Esophagus muscularis mucosa (tissue), 4 donors: Measurements from ENCODE around the gene FGF12. TPM values are rescaled to one million over a fixed set of nuclear protein-coding genes. Genes with fewer than 3 reads are reported as not detected.

Source experiments
- DNase-seq: peaks from one replicate; pipeline ENCODE4 v3.0.0-alpha.2; 2017; ENCODE audit errors: extremely low spot score
- H3K27ac ChIP-seq, 4 donors: fragments of 200-600 bp; sonication (generic); replicated peaks in 1 of 4; 1 replicate in 3 of 4; 2 replicates in 1 of 4; pipeline ENCODE4 v1.5.1; 2016 to 2019; ENCODE audit warnings: mild to moderate bottlenecking in 1 of 4
- H3K27me3 ChIP-seq, 4 donors: fragments of 200-600 bp; sonication (generic); one replicate each; pipeline versions ENCODE4 v1.5.1 to v1.6.0; 2016 to 2019
- H3K36me3 ChIP-seq, 4 donors: fragments of 200-600 bp; sonication (generic); one replicate each; pipeline ENCODE4 v1.5.1; 2016 to 2019
- H3K4me1 ChIP-seq, 4 donors: fragments of 200-600 bp; sonication (generic); one replicate each; pipeline ENCODE4 v1.5.1; 2016 to 2019
- H3K4me3 ChIP-seq, 4 donors: fragments of 200-600 bp; sonication (generic); 1 replicate in 2 of 4; 2 replicates in 2 of 4; pipeline ENCODE4 v1.5.1; 2016 to 2019; ENCODE audit warnings: mild to moderate bottlenecking in 4 of 4, moderate library complexity in 1 of 4
- H3K9me3 ChIP-seq, 4 donors: fragments of 200-600 bp; sonication (generic); 1 replicate in 3 of 4; 2 replicates in 1 of 4; pipeline ENCODE4 v1.5.1; 2016 to 2019
- EP300 ChIP-seq: sonication (generic); formaldehyde crosslinking; IDR thresholded peaks from one replicate; pipeline ENCODE4 v1.6.1; 2017; ENCODE audit warnings: antibody characterized with exemption
- POLR2A ChIP-seq: fragments of 450-650 bp; IDR thresholded peaks from one replicate; pipeline ENCODE4 v1.6.1; 2017; ENCODE audit warnings: antibody characterized with exemption, moderate library complexity, mild to moderate bottlenecking, low read depth
- POLR2AphosphoS5 ChIP-seq, 2 donors: sonication (generic); formaldehyde crosslinking; IDR thresholded peaks; one replicate each; pipeline ENCODE4 v1.6.1; 2017; ENCODE audit warnings: antibody characterized with exemption in 2 of 2
- WGBS: methylation state at CpG from one replicate; pipeline ENCODE4 v1.1.5; 2018; 5-methylcytosine and 5-hydroxymethylcytosine counted together
- intact Hi-C: fragments of 100-400 bp; cut with DNase I; formaldehyde crosslinking; loops from one replicate; pipeline ENCODE4 v1.15.1; 2023
- total RNA-seq, 4 donors: library from RNA; depleted of rRNA; stranded (reverse); fragments of >200 nt; gene quantifications; one replicate each; pipeline versions ENCODE4 v1.1.0 to v1.2.1, GENCODE V29; 2016
- TF ChIP-seq, protein P1 (sequence below), 3 experiments: fragments of 200-600 bp in 2 of 3; fragments of 450-650 bp in 1 of 3; sonication (generic) in 2 of 3; IDR thresholded peaks; one replicate each; pipeline ENCODE4 v1.5.1; 2017 to 2019; ENCODE audit warnings: antibody characterized with exemption in 3 of 3, mild to moderate bottlenecking in 2 of 3, moderate library complexity in 1 of 3

FGF12 gene
- total RNA-seq, 4 donors from 2014 or later, result 4.6 to 19.5 (median 10.2) TPM

DNA sequence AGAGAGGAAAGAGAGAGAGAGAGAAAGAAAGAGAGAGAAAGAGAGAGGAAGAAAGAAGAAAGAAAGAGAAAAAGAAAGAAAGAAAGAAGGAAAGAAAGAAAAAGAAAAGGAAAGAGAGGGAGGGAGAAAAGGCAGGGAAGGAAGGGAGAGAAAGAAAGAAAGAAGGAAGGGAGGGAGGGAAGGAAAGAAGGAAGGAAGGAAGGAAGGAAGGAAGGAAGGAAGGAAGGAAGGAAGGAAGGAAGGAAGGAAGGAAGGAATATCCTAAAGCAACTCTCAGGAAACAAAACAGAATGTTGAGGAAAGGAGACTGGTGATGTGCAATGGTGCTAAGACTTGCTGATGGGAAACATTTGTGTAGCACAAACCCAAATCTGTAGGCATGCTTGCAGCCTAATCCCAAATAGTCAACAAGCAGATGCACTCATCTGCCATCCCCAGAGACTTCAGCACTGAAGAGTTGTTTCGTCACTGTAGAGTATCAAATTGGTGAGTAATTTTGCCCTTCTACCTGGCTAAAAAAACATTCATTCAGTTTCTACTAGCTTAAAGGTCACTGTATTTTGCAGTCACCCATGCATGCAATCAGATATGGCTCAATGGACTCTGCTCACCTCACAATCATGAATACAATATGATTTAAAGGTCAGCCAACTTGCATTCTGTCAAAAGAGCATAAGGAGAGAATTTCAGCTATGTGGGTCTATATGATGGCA lies 480.3 kb downstream of the FGF12 start:
- Histone ChIP-seq H3K27me3 (no peaks in the 10 kb centered on the region), H3K27ac (no peak overlapping the region)
- intact Hi-C loops, result no loop called here

DNA sequence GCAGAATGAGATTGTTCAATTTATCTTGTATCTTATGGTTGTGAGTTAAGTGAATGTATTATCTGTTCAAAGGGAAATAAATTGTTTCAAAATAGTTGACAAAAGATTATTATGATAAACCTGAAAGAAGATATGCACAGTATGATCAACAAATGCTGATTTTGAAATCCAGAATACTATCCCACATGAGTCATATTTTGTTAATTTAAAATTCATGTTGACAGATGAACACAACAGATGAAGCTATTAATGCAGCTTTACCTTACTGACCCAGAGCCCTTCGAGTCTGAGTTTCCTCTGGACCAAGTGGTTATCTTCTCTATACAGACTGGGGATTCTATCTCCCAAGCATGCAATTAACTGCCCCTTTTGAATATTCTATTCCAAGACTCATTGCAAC lies 482.8 kb downstream of the FGF12 start:
- Histone ChIP-seq H3K4me3 (no peak overlapping the region), H3K27ac (no peak overlapping the region), H3K9me3 (no peaks in the 10 kb centered on the region), H3K4me1 (peaks cover 0 to 6% (median 0%) of the 10 kb centered on the region in 4 donors), H3K27me3 (no peaks in the 10 kb centered on the region), H3K36me3 (no peaks in the 10 kb centered on the region)
- no peak for DNase-seq
- WGBS, result 41% methylated on average over 1 of the region's 1 CpG
- intact Hi-C loops, result no loop called here
- no peak for TF ChIP-seq POLR2A
- no peak for TF ChIP-seq POLR2AphosphoS5 (IDR thresholded peaks at IDR 0.05)
- no peak for TF ChIP-seq EP300
- TF ChIP-seq, protein P1, sequence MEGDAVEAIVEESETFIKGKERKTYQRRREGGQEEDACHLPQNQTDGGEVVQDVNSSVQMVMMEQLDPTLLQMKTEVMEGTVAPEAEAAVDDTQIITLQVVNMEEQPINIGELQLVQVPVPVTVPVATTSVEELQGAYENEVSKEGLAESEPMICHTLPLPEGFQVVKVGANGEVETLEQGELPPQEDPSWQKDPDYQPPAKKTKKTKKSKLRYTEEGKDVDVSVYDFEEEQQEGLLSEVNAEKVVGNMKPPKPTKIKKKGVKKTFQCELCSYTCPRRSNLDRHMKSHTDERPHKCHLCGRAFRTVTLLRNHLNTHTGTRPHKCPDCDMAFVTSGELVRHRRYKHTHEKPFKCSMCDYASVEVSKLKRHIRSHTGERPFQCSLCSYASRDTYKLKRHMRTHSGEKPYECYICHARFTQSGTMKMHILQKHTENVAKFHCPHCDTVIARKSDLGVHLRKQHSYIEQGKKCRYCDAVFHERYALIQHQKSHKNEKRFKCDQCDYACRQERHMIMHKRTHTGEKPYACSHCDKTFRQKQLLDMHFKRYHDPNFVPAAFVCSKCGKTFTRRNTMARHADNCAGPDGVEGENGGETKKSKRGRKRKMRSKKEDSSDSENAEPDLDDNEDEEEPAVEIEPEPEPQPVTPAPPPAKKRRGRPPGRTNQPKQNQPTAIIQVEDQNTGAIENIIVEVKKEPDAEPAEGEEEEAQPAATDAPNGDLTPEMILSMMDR (IDR thresholded peaks at IDR 0.05), result no peak

More for the DNA sequence above, 480.3 kb downstream of the FGF12 start:
- H3K36me3 ChIP-seq, result no peaks in the 10 kb centered on the region
- TF ChIP-seq POLR2AphosphoS5 (IDR thresholded peaks at IDR 0.05), result no peak
- no peak for TF ChIP-seq EP300
- TF ChIP-seq, protein P1 (IDR thresholded peaks at IDR 0.05), result no peak
- TF ChIP-seq POLR2A, result no peak
- no peak overlapping the region for H3K4me3 ChIP-seq
- 100% methylated on average over 1 of the region's 1 CpG for WGBS
- H3K4me1 ChIP-seq, result peaks cover 0 to 6% (median 0%) of the 10 kb centered on the region in 4 donors
- no peaks in the 10 kb centered on the region for H3K9me3 ChIP-seq
- DNase-seq, result no peak

DNA sequence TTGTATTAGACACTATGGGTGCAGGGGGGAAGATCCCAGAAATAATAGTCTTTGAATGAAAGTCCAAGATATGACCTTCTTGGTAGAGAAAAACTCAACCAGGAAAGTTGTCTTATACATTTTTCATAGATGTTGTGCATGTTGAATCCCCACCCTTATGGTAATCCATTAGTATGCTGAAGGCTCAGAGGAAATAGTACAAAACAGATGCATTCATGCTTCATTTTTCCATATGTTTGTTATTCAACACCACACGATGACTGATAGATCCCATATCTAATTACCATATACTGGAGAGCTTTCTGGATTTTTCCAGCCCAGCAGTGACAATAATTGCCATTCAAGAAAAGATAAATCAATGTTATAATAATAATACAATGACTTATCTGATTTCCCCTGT lies 487.4 kb downstream of the FGF12 start:
- Histone ChIP-seq H3K27ac (no peak overlapping the region), H3K4me1 (peaks cover 0 to 6% (median 0%) of the 10 kb centered on the region in 4 donors), H3K36me3 (no peaks in the 10 kb centered on the region), H3K27me3 (no peaks in the 10 kb centered on the region), H3K9me3 (no peaks in the 10 kb centered on the region), H3K4me3 (no peak overlapping the region)
- TF ChIP-seq EP300, result no peak
- TF ChIP-seq, protein P1 (IDR thresholded peaks at IDR 0.05), result no peak
- TF ChIP-seq POLR2AphosphoS5 (IDR thresholded peaks at IDR 0.05), result no peak
- DNase-seq, result no peak
- 62% methylated on average over 1 of the region's 1 CpG for WGBS
- intact Hi-C loops, result no loop called here

DNA sequence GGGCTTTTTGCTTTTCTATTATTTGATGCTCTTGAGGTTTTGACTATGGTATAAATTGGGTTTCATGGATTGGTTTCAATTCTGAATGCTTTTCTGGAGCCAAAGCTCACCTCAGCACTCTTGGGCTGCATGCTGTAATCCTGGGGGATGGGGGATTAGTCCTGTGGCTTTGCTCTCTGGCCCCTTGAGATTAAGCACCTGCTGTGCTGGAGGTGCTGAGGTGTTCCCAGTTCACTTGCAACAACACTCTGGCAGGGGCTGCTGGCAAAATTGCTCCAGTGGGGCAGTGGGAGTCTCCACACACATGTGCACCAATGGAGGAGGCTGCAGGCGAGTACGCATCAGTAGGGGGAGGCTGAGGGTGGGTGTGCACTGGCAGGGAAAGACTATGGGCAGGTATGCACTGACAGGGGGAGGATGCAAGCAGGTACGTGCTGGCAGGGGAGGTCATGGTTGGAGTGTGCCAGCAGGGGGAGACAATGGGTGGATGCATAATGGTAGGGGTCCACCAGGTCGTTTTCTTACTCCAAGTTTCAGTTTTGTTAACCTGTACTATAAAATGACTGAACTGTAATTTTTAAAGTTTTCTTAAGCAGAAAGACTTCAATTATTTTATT lies 489.2 kb downstream of the FGF12 start:
- no peaks in the 10 kb centered on the region for H3K36me3 ChIP-seq
- 36% methylated on average over 4 of the region's 4 CpGs for WGBS
- TF ChIP-seq POLR2A (no peak), EP300 (no peak), POLR2AphosphoS5 (IDR thresholded peaks at IDR 0.05) (no peak)
- TF ChIP-seq, protein P1 (IDR thresholded peaks at IDR 0.05), result no peak
- H3K4me1 ChIP-seq, result no peaks in the 10 kb centered on the region
- intact Hi-C loops, result no loop called here
- no peaks in the 10 kb centered on the region for H3K9me3 ChIP-seq
- no peak overlapping the region for H3K4me3 ChIP-seq
- H3K27ac ChIP-seq, result no peak overlapping the region
- no peaks in the 10 kb centered on the region for H3K27me3 ChIP-seq
- no peak for DNase-seq
